Left ventricle myocardium inferior (tissue), 1 donor: ENCODE measurements around the gene UNC5A. TPM values are rescaled to one million over a fixed set of nuclear protein-coding genes. Genes with fewer than 3 reads are reported as not detected.

Source experiments
- DNase-seq: peaks from one replicate; pipeline ENCODE4 v3.0.0-alpha.2; 2020
- H3K27ac ChIP-seq: fragments of 200-600 bp; replicated peaks from 2 replicates; pipeline ENCODE4 v1.8.0; 2021
- H3K27me3 ChIP-seq: fragments of 200-600 bp; 2 replicates; pipeline ENCODE4 v1.8.0; 2021; ENCODE audit warnings: low read depth
- H3K36me3 ChIP-seq: fragments of 200-600 bp; 2 replicates; pipeline ENCODE4 v1.8.0; 2021
- H3K4me1 ChIP-seq: fragments of 200-600 bp; 2 replicates; pipeline ENCODE4 v1.8.0; 2021
- H3K4me3 ChIP-seq: fragments of 200-600 bp; 2 replicates; pipeline ENCODE4 v1.8.0; 2021; ENCODE audit warnings: mild to moderate bottlenecking, moderate library complexity
- H3K9me3 ChIP-seq: fragments of 200-600 bp; replicated peaks from 2 replicates; pipeline ENCODE4 v1.8.0; 2021
- CTCF ChIP-seq: fragments of 200-600 bp; IDR thresholded peaks from 2 replicates; pipeline ENCODE4 v1.8.0; 2021; ENCODE audit warnings: antibody characterized with exemption, mild to moderate bottlenecking, borderline replicate concordance
- intact Hi-C: fragments of 100-400 bp; cut with micrococcal nuclease; formaldehyde crosslinking; loops from one replicate; pipeline ENCODE4 v1.11.0; 2022
- total RNA-seq: library from RNA; stranded (reverse); fragmentation: NEBNext Ultra II Directional; extraction: Animal tissue kit (Norgen Biotek cat#: 25700); gene quantifications from one replicate; pipeline ENCODE4 v1.2.1, GENCODE V29; 2021
- donor health status: DM: no; HTN: yes; CAD: no; lungs with severe emphysema.

Gene UNC5A
- total RNA-seq, 1 donor from 2014 or later, result not detected

- H3K27me3 ChIP-seq, result peaks cover 71% of the 10 kb centered on the region
- H3K4me3 ChIP-seq, result no peak overlapping the region
- TF ChIP-seq CTCF, result no peak
- DNase-seq, result no peak
- no peak overlapping the region for H3K27ac ChIP-seq
- no peaks in the 10 kb centered on the region for H3K4me1 ChIP-seq
- intact Hi-C loops, result no loop called here
- H3K9me3 ChIP-seq, result no peaks in the 10 kb centered on the region
- no peaks in the 10 kb centered on the region for H3K36me3 ChIP-seq
Observed at GRCh38 chr5:176875014-176875550, 64.7 kb downstream of the UNC5A start.

GRCh38 chr5:176875783-176876505 lies 65.6 kb downstream of the UNC5A start:
- no peak for TF ChIP-seq CTCF
- Histone ChIP-seq H3K27ac (no peak overlapping the region), H3K27me3 (peaks cover 66% of the 10 kb centered on the region), H3K9me3 (no peaks in the 10 kb centered on the region), H3K36me3 (no peaks in the 10 kb centered on the region), H3K4me1 (no peaks in the 10 kb centered on the region), H3K4me3 (no peak overlapping the region)
- DNase-seq, result no peak
- intact Hi-C loops, result no loop called here

- no peaks in the 10 kb centered on the region for H3K9me3 ChIP-seq
- H3K4me3 ChIP-seq, result no peak overlapping the region
- no peak for TF ChIP-seq CTCF
- intact Hi-C loops, result no loop called here
- no peaks in the 10 kb centered on the region for H3K36me3 ChIP-seq
- H3K4me1 ChIP-seq, result no peaks in the 10 kb centered on the region
- DNase-seq, result no peak
- no peak overlapping the region for H3K27ac ChIP-seq
- peaks cover 66% of the 10 kb centered on the region for H3K27me3 ChIP-seq
Observed at GRCh38 chr5:176876506-176877431, 66.4 kb downstream of the UNC5A start.

- Histone ChIP-seq H3K36me3 (no peaks in the 10 kb centered on the region), H3K4me1 (no peaks in the 10 kb centered on the region), H3K4me3 (no peak overlapping the region), H3K27me3 (peaks cover 66% of the 10 kb centered on the region), H3K9me3 (no peaks in the 10 kb centered on the region), H3K27ac (no peak overlapping the region)
- TF ChIP-seq CTCF, result no peak
- intact Hi-C loops, result no loop called here
- no peak for DNase-seq
Observed at GRCh38 chr5:176877793-176878331, 67.5 kb downstream of the UNC5A start.

GRCh38 chr5:176878463-176878862 lies 68.1 kb downstream of the UNC5A start:
- H3K27ac ChIP-seq, result no peak overlapping the region
- no peak for DNase-seq
- no peak overlapping the region for H3K4me3 ChIP-seq
- peaks cover 62% of the 10 kb centered on the region for H3K27me3 ChIP-seq
- H3K4me1 ChIP-seq, result no peaks in the 10 kb centered on the region
- no peaks in the 10 kb centered on the region for H3K36me3 ChIP-seq
- TF ChIP-seq CTCF, result no peak
- intact Hi-C loops, result no loop called here
- no peaks in the 10 kb centered on the region for H3K9me3 ChIP-seq
